GM12801 (cell line): ENCODE measurements around the gene ARHGAP26.

Experiments used
- CTCF ChIP-seq: IDR thresholded peaks from one replicate; pipeline ENCODE4 v1.5.1; 2011; ENCODE audit warnings: control low read depth; ENCODE audit not compliant: insufficient read length; ENCODE audit errors: extremely low read depth

Gene ARHGAP26

GRCh38 chr5:142849880-142850279 lies 79.7 kb downstream of the ARHGAP26 start:
- TF ChIP-seq CTCF: no peak

- no peak for TF ChIP-seq CTCF
Observed at GRCh38 chr5:142851731-142852130, 81.6 kb downstream of the ARHGAP26 start.

- no peak for TF ChIP-seq CTCF
Observed at GRCh38 chr5:142852416-142853198, 82.4 kb downstream of the ARHGAP26 start.

GRCh38 chr5:142853682-142854081 lies 83.5 kb downstream of the ARHGAP26 start:
- no peak for TF ChIP-seq CTCF

GRCh38 chr5:142856269-142856782 lies 86.1 kb downstream of the ARHGAP26 start:
- no peak for TF ChIP-seq CTCF

GRCh38 chr5:142857405-142857804 lies 87.2 kb downstream of the ARHGAP26 start:
- TF ChIP-seq CTCF: no peak

- no peak for TF ChIP-seq CTCF
Observed at GRCh38 chr5:142859037-142859436, 88.9 kb downstream of the ARHGAP26 start.

- no peak for TF ChIP-seq CTCF
Observed at GRCh38 chr5:142860270-142860669, 90.1 kb downstream of the ARHGAP26 start.
